Activated CD4-positive, alpha-beta T cell treated with anti-CD3 and anti-CD28 coated beads, Interleukin-2, amount 50 U/mL, for 4 hours (primary cell): ENCODE data around the gene KLRC3.
"Not testable (repeated sequence)": the region's sequence is repeated elsewhere in the genome, so short reads cannot be mapped to it uniquely, and the experiment has no call there.

Experiments
- DNase-seq, 2 experiments: peaks; one replicate each; pipeline ENCODE4 v3.0.0-alpha.2; 2020

Gene KLRC3

GRCh38 chr12:10420334-10420733, at the start of gene KLRC3:
KLRC3 (minus strand) TSS chr12:10420595; CDS start chr12:10420550, 45 bp downstream.
- DNase-seq: not testable (repeated sequence)

- no peak for DNase-seq
These were observed 49.3 kb upstream of the KLRC3 start for GRCh38 chr12:10469701-10470100.

GRCh38 chr12:10466311-10466710, 45.9 kb upstream of the KLRC3 start:
- DNase-seq: no peak

GRCh38 chr12:10457760-10458159, 37.4 kb upstream of the KLRC3 start:
- DNase-seq: no peak

- no peak for DNase-seq
These were observed 36.5 kb upstream of the KLRC3 start for GRCh38 chr12:10456856-10457255.

GRCh38 chr12:10455766-10456165, 35.4 kb upstream of the KLRC3 start:
- DNase-seq: no peak

- no peak for DNase-seq
These were observed 34.1 kb upstream of the KLRC3 start for GRCh38 chr12:10454531-10454930.

GRCh38 chr12:10453156-10453555, 32.8 kb upstream of the KLRC3 start, which contains the start of gene KLRC1:
KLRC1 (minus strand) TSS chr12:10453377; CDS start chr12:10451156, 2,221 bp downstream.
- DNase-seq: no peak

GRCh38 chr12:10448236-10448635, 27.8 kb upstream of the KLRC3 start:
- no peak for DNase-seq

GRCh38 chr12:10446052-10446451, 25.7 kb upstream of the KLRC3 start:
- DNase-seq: not testable (repeated sequence)

- DNase-seq: not testable (repeated sequence)
These were observed 20.7 kb upstream of the KLRC3 start for GRCh38 chr12:10441144-10441543.

GRCh38 chr12:10439608-10440274, 19.3 kb upstream of the KLRC3 start:
- not testable (repeated sequence) for DNase-seq

- not testable (repeated sequence) for DNase-seq
These were observed 17.2 kb upstream of the KLRC3 start for GRCh38 chr12:10437601-10438000.

- DNase-seq: not testable (repeated sequence)
These were observed 15.4 kb upstream of the KLRC3 start, which contains the start of gene KLRC2 for GRCh38 chr12:10435816-10436215. KLRC2 (minus strand) TSS chr12:10436010; CDS start chr12:10435986, 24 bp downstream.

GRCh38 chr12:10430623-10431022, 10.2 kb upstream of the KLRC3 start:
- DNase-seq: not testable (repeated sequence)

- not testable (repeated sequence) for DNase-seq
These were observed 5.5 kb upstream of the KLRC3 start for GRCh38 chr12:10425938-10426337.

- not testable (repeated sequence) for DNase-seq
These were observed 4.0 kb upstream of the KLRC3 start for GRCh38 chr12:10424260-10424899.

GRCh38 chr12:10422159-10422558, 1.8 kb upstream of the KLRC3 start:
- DNase-seq: not testable (repeated sequence)

GRCh38 chr12:10409392-10409791, 11.0 kb downstream of the KLRC3 start, which contains the start of gene KLRC4:
KLRC4 (minus strand) TSS chr12:10409757; CDS start chr12:10409575, 182 bp downstream.
- no peak for DNase-seq

- DNase-seq: no peak
These were observed 11.6 kb downstream of the KLRC3 start for GRCh38 chr12:10408842-10409241.

- DNase-seq: no peak
These were observed 13.7 kb downstream of the KLRC3 start for GRCh38 chr12:10406725-10407124.

- DNase-seq: no peak
These were observed 15.1 kb downstream of the KLRC3 start for GRCh38 chr12:10405294-10405693.

- DNase-seq: no peak
These were observed 15.6 kb downstream of the KLRC3 start for GRCh38 chr12:10404798-10405197.

GRCh38 chr12:10400829-10401228, 19.6 kb downstream of the KLRC3 start:
- no peak for DNase-seq
